ENCODE measurements around the gene SNPH.

The SNPH gene

GRCh38 chr20:1278993-1279392 lies 12.9 kb downstream of the SNPH start:
- TF ChIP-seq, protein P1, sequence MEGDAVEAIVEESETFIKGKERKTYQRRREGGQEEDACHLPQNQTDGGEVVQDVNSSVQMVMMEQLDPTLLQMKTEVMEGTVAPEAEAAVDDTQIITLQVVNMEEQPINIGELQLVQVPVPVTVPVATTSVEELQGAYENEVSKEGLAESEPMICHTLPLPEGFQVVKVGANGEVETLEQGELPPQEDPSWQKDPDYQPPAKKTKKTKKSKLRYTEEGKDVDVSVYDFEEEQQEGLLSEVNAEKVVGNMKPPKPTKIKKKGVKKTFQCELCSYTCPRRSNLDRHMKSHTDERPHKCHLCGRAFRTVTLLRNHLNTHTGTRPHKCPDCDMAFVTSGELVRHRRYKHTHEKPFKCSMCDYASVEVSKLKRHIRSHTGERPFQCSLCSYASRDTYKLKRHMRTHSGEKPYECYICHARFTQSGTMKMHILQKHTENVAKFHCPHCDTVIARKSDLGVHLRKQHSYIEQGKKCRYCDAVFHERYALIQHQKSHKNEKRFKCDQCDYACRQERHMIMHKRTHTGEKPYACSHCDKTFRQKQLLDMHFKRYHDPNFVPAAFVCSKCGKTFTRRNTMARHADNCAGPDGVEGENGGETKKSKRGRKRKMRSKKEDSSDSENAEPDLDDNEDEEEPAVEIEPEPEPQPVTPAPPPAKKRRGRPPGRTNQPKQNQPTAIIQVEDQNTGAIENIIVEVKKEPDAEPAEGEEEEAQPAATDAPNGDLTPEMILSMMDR (IDR thresholded peaks at IDR 0.05; ENCODE audit: low read depth, low read length, missing control alignments): no peak
- DNase-seq (ENCODE audit: low read depth): no peak
- no peak overlapping the region for H3K4me3 ChIP-seq (ENCODE audit: low read depth, low read length)
- in situ Hi-C loops (cut with HindIII; ENCODE audit: low sequenced_read_pairs): no loop called here

GRCh38 chr20:1280195-1281102 lies 14.4 kb downstream of the SNPH start:
- no peak for DNase-seq (ENCODE audit: low read depth)
- TF ChIP-seq, protein P1 (IDR thresholded peaks at IDR 0.05; ENCODE audit: low read depth, low read length, missing control alignments): no peak
- in situ Hi-C loops (cut with HindIII; ENCODE audit: low sequenced_read_pairs): no loop called here
- no peak overlapping the region for H3K4me3 ChIP-seq (ENCODE audit: low read depth, low read length)

- TF ChIP-seq, protein P1 (IDR thresholded peaks at IDR 0.05; ENCODE audit: low read depth, low read length, missing control alignments): no peak
- DNase-seq (ENCODE audit: low read depth): no peak
- in situ Hi-C loops (cut with HindIII; ENCODE audit: low sequenced_read_pairs): no loop called here
- H3K4me3 ChIP-seq (ENCODE audit: low read depth, low read length): no peak overlapping the region
Observed at GRCh38 chr20:1281279-1282057, 15.4 kb downstream of the SNPH start.

DNA sequence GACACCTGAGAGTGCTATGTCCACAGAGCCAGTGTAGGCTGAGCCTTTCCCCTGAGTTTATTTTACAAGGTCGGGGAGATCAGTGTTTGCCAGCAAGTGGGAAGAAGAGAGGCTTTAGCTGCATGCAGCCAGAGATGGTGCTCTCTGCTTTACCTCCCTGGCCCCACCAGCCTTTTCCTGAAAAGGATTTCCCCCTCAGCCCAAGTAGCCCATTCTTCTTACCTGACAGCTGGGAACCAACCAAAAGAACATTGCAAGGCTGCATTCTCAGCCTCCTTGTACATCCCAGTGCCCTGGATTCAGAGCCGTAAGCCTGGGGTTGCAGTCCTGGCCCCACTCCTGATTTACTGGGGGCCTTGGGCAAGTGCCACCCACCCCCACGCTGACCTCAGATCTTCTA lies 16.9 kb downstream of the SNPH start:
- no peak overlapping the region for H3K4me3 ChIP-seq (ENCODE audit: low read depth, low read length)
- TF ChIP-seq, protein P1 (IDR thresholded peaks at IDR 0.05; ENCODE audit: low read depth, low read length, missing control alignments): no peak
- in situ Hi-C loops (cut with HindIII; ENCODE audit: low sequenced_read_pairs): no loop called here
- no peak for DNase-seq (ENCODE audit: low read depth)

- in situ Hi-C loops (cut with HindIII; ENCODE audit: low sequenced_read_pairs): no loop called here
- no peak for DNase-seq (ENCODE audit: low read depth)
- TF ChIP-seq, protein P1 (IDR thresholded peaks at IDR 0.05; ENCODE audit: low read depth, low read length, missing control alignments): no peak
- no peak overlapping the region for H3K4me3 ChIP-seq (ENCODE audit: low read depth, low read length)
Observed at GRCh38 chr20:1283522-1284510, 17.7 kb downstream of the SNPH start.
